HG03066 (cell line): ENCODE results near the gene POLR2J3.
A peak's percentile ranks its signal among the peaks of the same experiment; 100 is the strongest.
"Not testable (repeated sequence)": the region's sequence is repeated elsewhere in the genome, so short reads cannot be mapped to it uniquely, and the experiment has no call there.

Experiments
- ATAC-seq: cut with Tn5 transposase; IDR thresholded peaks from one replicate; pipeline ENCODE4 v1.9.1; 2021; ENCODE audit warnings: low read depth; ENCODE audit not compliant: unreplicated experiment

POLR2J3 gene

GRCh38 chr7:102589857-102590256, 17.5 kb upstream of the POLR2J3 start:
- ATAC-seq, result peak; percentile 32

GRCh38 chr7:102583495-102583894, 11.1 kb upstream of the POLR2J3 start:
- ATAC-seq, result not testable (repeated sequence)

GRCh38 chr7:102581722-102582121, 9.3 kb upstream of the POLR2J3 start:
- not testable (repeated sequence) for ATAC-seq

- ATAC-seq, result not testable (repeated sequence)
These were observed 6.1 kb upstream of the POLR2J3 start for GRCh38 chr7:102578486-102578885.

- ATAC-seq, result not testable (repeated sequence)
These were observed 5.2 kb upstream of the POLR2J3 start for GRCh38 chr7:102577315-102578240.

GRCh38 chr7:102576363-102576762, 4.0 kb upstream of the POLR2J3 start:
- not testable (repeated sequence) for ATAC-seq

GRCh38 chr7:102574607-102575006, 2.2 kb upstream of the POLR2J3 start:
- ATAC-seq, result not testable (repeated sequence)

- not testable (repeated sequence) for ATAC-seq
These were observed 3.8 kb downstream of the POLR2J3 start for GRCh38 chr7:102568620-102569019.

GRCh38 chr7:102550808-102551422, 21.5 kb downstream of the POLR2J3 start, which contains the start of gene SPDYE2:
Gene SPDYE2, plus strand, starts transcription at chr7:102551226. Its CDS starts 2,030 bp downstream, at chr7:102553256.
- not testable (repeated sequence) for ATAC-seq

GRCh38 chr7:102546353-102546752, 26.0 kb downstream of the POLR2J3 start:
- peak; percentile 89 for ATAC-seq

- ATAC-seq, result not testable (repeated sequence)
These were observed 27.1 kb downstream of the POLR2J3 start for GRCh38 chr7:102545288-102545687.

GRCh38 chr7:102544372-102544771, 28.0 kb downstream of the POLR2J3 start:
- not testable (repeated sequence) for ATAC-seq

- ATAC-seq, result not testable (repeated sequence)
These were observed 28.8 kb downstream of the POLR2J3 start, which contains the start of gene UPK3BL2 for GRCh38 chr7:102543596-102543995. Gene UPK3BL2, minus strand, starts transcription at chr7:102543696. Its CDS starts 60 bp downstream, at chr7:102543636.

- not testable (repeated sequence) for ATAC-seq
These were observed 29.6 kb downstream of the POLR2J3 start for GRCh38 chr7:102542771-102543170.

- ATAC-seq, result not testable (repeated sequence)
These were observed 30.3 kb downstream of the POLR2J3 start for GRCh38 chr7:102542083-102542482.

GRCh38 chr7:102540604-102541003, 31.8 kb downstream of the POLR2J3 start:
- ATAC-seq, result not testable (repeated sequence)

- not testable (repeated sequence) for ATAC-seq
These were observed 37.2 kb downstream of the POLR2J3 start for GRCh38 chr7:102535062-102535615.

- not testable (repeated sequence) for ATAC-seq
These were observed 40.3 kb downstream of the POLR2J3 start for GRCh38 chr7:102532127-102532526.

GRCh38 chr7:102531583-102531982, 40.8 kb downstream of the POLR2J3 start:
- ATAC-seq, result not testable (repeated sequence)

- not testable (repeated sequence) for ATAC-seq
These were observed 44.3 kb downstream of the POLR2J3 start for GRCh38 chr7:102527822-102528793.
